ENCODE measurements around the gene UBFD1.

Gene UBFD1

DNA sequence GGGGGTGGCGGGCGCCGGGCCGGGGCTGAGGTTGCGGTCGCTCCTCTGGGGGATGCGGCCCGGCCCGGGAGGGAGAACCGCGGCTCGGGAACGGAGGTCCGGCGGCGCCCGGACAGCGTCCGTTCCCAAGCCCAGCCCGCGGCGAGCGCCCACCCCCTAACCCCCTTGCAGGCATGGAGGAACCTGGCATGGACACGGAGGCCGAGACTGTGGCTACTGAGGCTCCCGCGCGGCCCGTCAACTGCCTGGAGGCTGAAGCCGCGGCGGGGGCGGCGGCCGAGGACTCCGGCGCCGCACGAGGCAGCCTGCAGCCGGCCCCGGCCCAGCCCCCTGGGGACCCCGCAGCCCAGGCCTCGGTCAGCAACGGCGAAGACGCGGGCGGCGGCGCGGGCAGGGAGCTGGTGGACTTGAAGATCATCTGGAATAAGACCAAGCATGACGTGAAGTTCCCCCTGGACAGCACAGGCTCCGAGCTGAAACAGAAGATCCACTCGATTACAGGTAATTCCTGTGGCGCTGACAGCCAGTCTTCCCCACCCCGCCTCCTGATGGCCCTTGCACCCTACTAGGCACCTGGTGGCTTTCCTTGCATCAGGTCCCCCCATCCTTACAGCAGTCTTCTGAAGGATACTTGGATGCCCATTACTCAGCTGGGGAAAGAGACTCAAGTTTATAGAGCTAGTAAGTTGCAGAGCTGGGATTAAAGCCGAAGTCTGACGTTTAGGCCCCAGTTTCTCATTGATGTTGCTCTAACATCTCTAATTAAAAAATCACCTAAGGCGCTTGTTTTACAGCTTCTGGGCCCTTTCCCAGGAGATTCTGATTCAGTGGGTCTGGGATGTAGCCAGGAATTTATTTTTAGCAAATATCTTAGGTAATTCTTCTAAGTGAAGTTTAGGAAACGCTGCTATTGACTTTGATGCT is 514 bp downstream of the UBFD1 start:
- TF ChIP-seq CTCF (IDR thresholded peaks at IDR 0.05; ENCODE audit: low read length), result no peak
- TF ChIP-seq EZH2 (IDR thresholded peaks at IDR 0.05; ENCODE audit: borderline replicate concordance, low read length), result no peak
- Histone ChIP-seq H3F3A (ENCODE audit: insufficient read depth, low read length) (no peaks in the 10 kb centered on the region), H3K27ac (ENCODE audit: low read depth, low read length, poor library complexity, severe bottlenecking) (no peak overlapping the region), H3K4me2 (ENCODE audit: low read length) (peak overlapping the region; percentile 82), H3K9ac (ENCODE audit: low read length) (peak overlapping the region; percentile 82), H2AFZ (ENCODE audit: low read length) (no peak overlapping the region), H4K20me1 (ENCODE audit: insufficient read depth, low read length) (no peaks in the 10 kb centered on the region), H3K36me3 (ENCODE audit: insufficient read depth, low read length) (peaks cover 45% of the 10 kb centered on the region), H3K4me1 (ENCODE audit: insufficient read depth, low read length, severe bottlenecking) (peaks cover 34% of the 10 kb centered on the region), H3K9me3 (ENCODE audit: low read length) (no peaks in the 10 kb centered on the region), H3K9me2 (ENCODE audit: low read depth, low read length) (no peaks in the 10 kb centered on the region), H3K79me2 (ENCODE audit: insufficient read depth, low read length) (peaks cover 27% of the 10 kb centered on the region), H3K4me3 (ENCODE audit: low read depth, low read length, poor library complexity, severe bottlenecking) (peak overlapping the region; percentile 82), H3K27me3 (ENCODE audit: insufficient read depth, low read length) (no peaks in the 10 kb centered on the region)

GRCh38 chr16:23561586-23561985 is 4.1 kb downstream of the UBFD1 start:
- Histone ChIP-seq H2AFZ (ENCODE audit: low read length) (no peak overlapping the region), H3K9me2 (ENCODE audit: low read depth, low read length) (no peaks in the 10 kb centered on the region), H3K4me3 (ENCODE audit: low read depth, low read length, poor library complexity, severe bottlenecking) (no peak overlapping the region), H3K4me2 (ENCODE audit: low read length) (no peak overlapping the region), H3F3A (ENCODE audit: insufficient read depth, low read length) (no peaks in the 10 kb centered on the region), H3K36me3 (ENCODE audit: insufficient read depth, low read length) (peaks cover 76% of the 10 kb centered on the region), H3K79me2 (ENCODE audit: insufficient read depth, low read length) (peaks cover 19% of the 10 kb centered on the region), H3K27me3 (ENCODE audit: insufficient read depth, low read length) (no peaks in the 10 kb centered on the region), H4K20me1 (ENCODE audit: insufficient read depth, low read length) (no peaks in the 10 kb centered on the region), H3K9me3 (ENCODE audit: low read length) (no peaks in the 10 kb centered on the region), H3K9ac (ENCODE audit: low read length) (no peak overlapping the region), H3K27ac (ENCODE audit: low read depth, low read length, poor library complexity, severe bottlenecking) (no peak overlapping the region), H3K4me1 (ENCODE audit: insufficient read depth, low read length, severe bottlenecking) (peaks cover 12% of the 10 kb centered on the region)
- TF ChIP-seq CTCF (IDR thresholded peaks at IDR 0.05; ENCODE audit: low read length), result no peak
- TF ChIP-seq EZH2 (IDR thresholded peaks at IDR 0.05; ENCODE audit: borderline replicate concordance, low read length), result no peak

- Histone ChIP-seq H3F3A (ENCODE audit: insufficient read depth, low read length) (no peaks in the 10 kb centered on the region), H3K4me1 (ENCODE audit: insufficient read depth, low read length, severe bottlenecking) (peaks cover 12% of the 10 kb centered on the region), H3K4me2 (ENCODE audit: low read length) (no peak overlapping the region), H4K20me1 (ENCODE audit: insufficient read depth, low read length) (no peaks in the 10 kb centered on the region), H3K9me3 (ENCODE audit: low read length) (no peaks in the 10 kb centered on the region), H2AFZ (ENCODE audit: low read length) (no peak overlapping the region), H3K36me3 (ENCODE audit: insufficient read depth, low read length) (peaks cover 85% of the 10 kb centered on the region), H3K79me2 (ENCODE audit: insufficient read depth, low read length) (peaks cover 19% of the 10 kb centered on the region), H3K4me3 (ENCODE audit: low read depth, low read length, poor library complexity, severe bottlenecking) (no peak overlapping the region), H3K9ac (ENCODE audit: low read length) (no peak overlapping the region), H3K9me2 (ENCODE audit: low read depth, low read length) (no peaks in the 10 kb centered on the region), H3K27me3 (ENCODE audit: insufficient read depth, low read length) (no peaks in the 10 kb centered on the region), H3K27ac (ENCODE audit: low read depth, low read length, poor library complexity, severe bottlenecking) (no peak overlapping the region)
- TF ChIP-seq CTCF (IDR thresholded peaks at IDR 0.05; ENCODE audit: low read length) (no peak), EZH2 (IDR thresholded peaks at IDR 0.05; ENCODE audit: borderline replicate concordance, low read length) (no peak)
Observed at GRCh38 chr16:23562505-23562904, 5.0 kb downstream of the UBFD1 start.

All from OCI-LY1 (cell line).